Measurements from ENCODE around the gene NOS1AP.

The NOS1AP gene

DNA sequence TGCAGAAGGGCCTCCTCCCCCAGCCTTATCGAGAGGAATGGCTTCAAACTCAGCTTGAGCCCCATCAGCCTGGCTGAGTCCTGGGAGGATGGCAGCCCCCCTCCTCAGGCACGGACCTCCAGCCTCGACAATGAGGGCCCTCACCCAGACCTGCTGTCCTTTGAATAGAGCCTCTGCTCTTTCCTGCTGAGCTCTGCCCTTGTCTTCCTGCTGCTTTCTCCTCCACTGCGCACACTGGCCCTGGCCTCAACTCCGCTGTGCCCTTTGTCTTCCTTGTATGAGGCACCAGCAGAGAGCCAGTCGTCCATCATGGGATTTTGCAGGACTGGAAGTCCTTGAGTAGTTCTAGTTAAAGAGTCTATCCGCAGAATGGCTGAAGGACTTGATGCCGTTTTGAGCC is 314.0 kb downstream of the NOS1AP start:
- H3K4me1 Mint-ChIP-seq = peaks cover 13% of the 10 kb centered on the region
- TF ChIP-seq, protein P1, sequence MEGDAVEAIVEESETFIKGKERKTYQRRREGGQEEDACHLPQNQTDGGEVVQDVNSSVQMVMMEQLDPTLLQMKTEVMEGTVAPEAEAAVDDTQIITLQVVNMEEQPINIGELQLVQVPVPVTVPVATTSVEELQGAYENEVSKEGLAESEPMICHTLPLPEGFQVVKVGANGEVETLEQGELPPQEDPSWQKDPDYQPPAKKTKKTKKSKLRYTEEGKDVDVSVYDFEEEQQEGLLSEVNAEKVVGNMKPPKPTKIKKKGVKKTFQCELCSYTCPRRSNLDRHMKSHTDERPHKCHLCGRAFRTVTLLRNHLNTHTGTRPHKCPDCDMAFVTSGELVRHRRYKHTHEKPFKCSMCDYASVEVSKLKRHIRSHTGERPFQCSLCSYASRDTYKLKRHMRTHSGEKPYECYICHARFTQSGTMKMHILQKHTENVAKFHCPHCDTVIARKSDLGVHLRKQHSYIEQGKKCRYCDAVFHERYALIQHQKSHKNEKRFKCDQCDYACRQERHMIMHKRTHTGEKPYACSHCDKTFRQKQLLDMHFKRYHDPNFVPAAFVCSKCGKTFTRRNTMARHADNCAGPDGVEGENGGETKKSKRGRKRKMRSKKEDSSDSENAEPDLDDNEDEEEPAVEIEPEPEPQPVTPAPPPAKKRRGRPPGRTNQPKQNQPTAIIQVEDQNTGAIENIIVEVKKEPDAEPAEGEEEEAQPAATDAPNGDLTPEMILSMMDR (IDR thresholded peaks at IDR 0.05; ENCODE audit: unreplicated experiment in 3 of 3) = no peak
- H3K36me3 Mint-ChIP-seq (ENCODE audit: low read depth) = peaks cover 4% of the 10 kb centered on the region
- no peaks in the 10 kb centered on the region for H3K9me3 Mint-ChIP-seq
- H3K4me3 Mint-ChIP-seq = no peak overlapping the region
- peak overlapping the region in 2 of 3 experiments; percentile 38 to 95 for H3K27ac Mint-ChIP-seq
- no peaks in the 10 kb centered on the region for H3K27me3 Mint-ChIP-seq (ENCODE audit: low read depth)

DNA sequence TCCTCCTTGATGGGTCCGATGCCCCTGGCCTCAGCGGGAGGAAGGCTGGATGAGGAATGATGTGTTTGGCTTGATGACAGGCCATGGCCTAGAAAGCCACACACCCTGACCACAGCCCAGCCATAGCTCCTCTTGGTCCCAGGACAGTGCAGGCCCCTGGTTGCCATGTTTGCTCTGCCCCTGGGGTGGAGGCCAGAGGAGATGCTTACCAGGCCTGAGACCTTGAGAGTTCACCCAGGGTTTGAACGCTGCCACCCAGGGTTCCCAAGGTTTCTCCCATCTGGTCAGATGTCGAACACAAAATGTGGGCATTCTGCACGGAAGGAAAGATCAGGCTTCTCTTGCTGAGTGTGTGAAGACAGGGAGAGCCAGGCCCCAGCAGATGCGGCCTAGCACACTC is 314.6 kb downstream of the NOS1AP start:
- no peaks in the 10 kb centered on the region for H3K27me3 Mint-ChIP-seq (ENCODE audit: low read depth)
- H3K4me1 Mint-ChIP-seq = peaks cover 19% of the 10 kb centered on the region
- peak overlapping the region; percentile 83 to 95 (median 89) for H3K27ac Mint-ChIP-seq
- TF ChIP-seq, protein P1 (IDR thresholded peaks at IDR 0.05; ENCODE audit: unreplicated experiment in 3 of 3) = no peak
- peaks cover 4% of the 10 kb centered on the region for H3K36me3 Mint-ChIP-seq (ENCODE audit: low read depth)
- no peak overlapping the region for H3K4me3 Mint-ChIP-seq
- H3K9me3 Mint-ChIP-seq = no peaks in the 10 kb centered on the region

DNA sequence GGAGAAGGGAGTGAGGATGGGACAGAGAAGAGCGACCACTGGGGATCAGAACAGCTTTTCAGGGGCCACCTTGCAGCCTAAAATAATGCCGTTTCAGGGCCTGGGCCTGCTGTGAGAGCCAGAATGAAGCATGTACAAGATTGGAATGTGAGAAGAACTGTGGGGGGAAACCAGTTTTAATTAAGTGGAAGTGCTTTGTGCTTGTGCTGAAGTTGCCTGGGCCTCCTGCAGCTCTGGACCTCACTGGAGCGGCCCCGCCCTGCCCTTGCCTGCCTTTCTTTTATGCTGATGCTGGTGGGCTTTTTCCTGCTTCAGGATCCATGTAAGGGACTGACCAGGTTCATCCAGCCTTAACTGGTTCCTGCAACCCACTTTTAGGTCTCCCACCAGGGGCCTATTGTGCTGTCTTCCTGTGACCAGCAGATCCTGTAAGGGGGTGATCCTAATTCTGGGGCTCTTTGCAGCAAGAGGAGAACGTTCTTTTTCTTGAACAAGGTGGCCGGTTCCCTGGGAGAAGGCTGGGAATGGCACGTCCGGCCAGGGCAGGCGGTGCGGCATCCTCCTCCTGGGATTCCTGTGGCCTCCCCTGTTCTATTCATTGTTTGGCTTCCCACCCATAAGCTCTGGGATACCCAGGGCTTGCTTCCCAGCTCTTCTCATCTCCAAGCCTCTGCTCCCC is 315.2 kb downstream of the NOS1AP start:
- H3K4me1 Mint-ChIP-seq = peaks cover 25% of the 10 kb centered on the region
- TF ChIP-seq, protein P1 (IDR thresholded peaks at IDR 0.05; ENCODE audit: unreplicated experiment in 3 of 3) = no peak
- H3K27me3 Mint-ChIP-seq (ENCODE audit: low read depth) = no peaks in the 10 kb centered on the region
- peak overlapping the region; percentile 83 to 95 (median 89) for H3K27ac Mint-ChIP-seq
- H3K9me3 Mint-ChIP-seq = no peaks in the 10 kb centered on the region
- H3K4me3 Mint-ChIP-seq = no peak overlapping the region
- H3K36me3 Mint-ChIP-seq (ENCODE audit: low read depth) = peaks cover 4% of the 10 kb centered on the region

DNA sequence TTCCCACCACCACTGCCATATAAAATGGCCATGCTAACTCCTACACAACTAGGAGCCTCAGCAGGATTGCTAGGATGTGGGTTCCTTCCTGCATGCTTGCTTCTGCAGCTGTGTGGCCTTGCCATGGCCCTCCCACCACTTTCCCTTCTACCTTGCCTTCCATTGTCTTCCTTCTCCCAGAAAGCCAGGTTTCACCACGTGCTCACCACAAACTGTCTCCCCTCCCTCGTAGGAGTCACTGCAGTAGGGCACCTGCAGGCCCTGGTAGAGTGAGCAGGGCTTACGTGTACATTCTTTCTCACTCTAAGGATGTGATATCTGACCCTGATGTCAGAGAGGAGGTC is 315.8 kb downstream of the NOS1AP start:
- peaks cover 4% of the 10 kb centered on the region for H3K36me3 Mint-ChIP-seq (ENCODE audit: low read depth)
- H3K4me1 Mint-ChIP-seq = peaks cover 30% of the 10 kb centered on the region
- H3K4me3 Mint-ChIP-seq = no peak overlapping the region
- TF ChIP-seq, protein P1 (IDR thresholded peaks at IDR 0.05; ENCODE audit: unreplicated experiment in 3 of 3) = no peak
- H3K9me3 Mint-ChIP-seq = no peaks in the 10 kb centered on the region
- H3K27me3 Mint-ChIP-seq (ENCODE audit: low read depth) = no peaks in the 10 kb centered on the region
- peak overlapping the region; percentile 83 to 95 (median 89) for H3K27ac Mint-ChIP-seq

DNA sequence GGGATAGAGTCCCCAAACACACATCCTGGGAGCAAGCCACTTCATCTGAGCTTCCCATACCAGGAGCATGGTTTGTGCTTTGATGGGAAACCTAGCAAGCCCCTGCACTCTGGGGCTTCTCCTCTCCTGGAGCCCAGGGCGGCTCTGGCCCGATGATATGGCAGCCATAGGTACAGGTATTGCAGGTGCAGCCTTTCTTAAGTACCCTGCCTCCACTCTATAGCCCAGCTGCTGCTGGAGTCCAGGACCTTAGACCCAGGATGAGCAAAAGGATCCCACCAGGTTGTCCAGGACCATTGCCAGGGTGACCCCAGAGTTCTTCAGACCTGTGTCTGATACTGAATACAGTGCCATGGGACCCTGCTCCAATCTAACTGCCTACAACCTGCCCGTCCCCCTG is 316.2 kb downstream of the NOS1AP start:
- TF ChIP-seq, protein P1 (IDR thresholded peaks at IDR 0.05; ENCODE audit: unreplicated experiment in 3 of 3) = no peak
- Mint-ChIP-seq H3K27me3 (ENCODE audit: low read depth) (no peaks in the 10 kb centered on the region), H3K4me3 (no peak overlapping the region), H3K9me3 (no peaks in the 10 kb centered on the region), H3K36me3 (ENCODE audit: low read depth) (peaks cover 4% of the 10 kb centered on the region), H3K4me1 (peaks cover 35% of the 10 kb centered on the region), H3K27ac (peak overlapping the region in 2 of 3 experiments; percentile 83 to 95)

All from nephron (organoid).